ENCODE data around the gene GDAP2. TPM values are rescaled to one million over a fixed set of nuclear protein-coding genes. Genes with fewer than 3 reads are reported as not detected.

The GDAP2 gene
- total RNA-seq, 1 donor from 2014 or later = 28.4 TPM

DNA sequence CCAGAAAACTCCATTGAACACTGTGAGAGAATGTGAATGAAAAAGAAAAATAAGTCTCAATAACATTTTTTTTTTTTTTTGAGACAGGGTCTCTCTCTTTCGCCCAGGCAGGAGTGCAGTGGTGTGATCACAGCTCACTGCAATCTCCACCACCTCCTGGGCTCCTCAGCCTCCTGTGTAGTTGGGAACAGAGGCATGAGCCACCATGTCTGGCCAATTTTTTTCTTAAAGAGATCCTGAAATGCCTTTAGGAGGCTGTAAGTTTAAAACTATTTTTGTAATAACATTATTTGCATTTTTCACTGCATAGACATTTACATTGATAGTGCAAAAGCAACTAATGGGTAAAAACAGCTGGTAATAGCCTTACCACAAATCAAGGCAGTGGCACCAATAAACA lies 35.3 kb downstream of the GDAP2 start:
- H3K27me3 Mint-ChIP-seq = no peaks in the 10 kb centered on the region
- H3K9me3 Mint-ChIP-seq (ENCODE audit: low read depth) = no peaks in the 10 kb centered on the region
- TF ChIP-seq, protein P1, sequence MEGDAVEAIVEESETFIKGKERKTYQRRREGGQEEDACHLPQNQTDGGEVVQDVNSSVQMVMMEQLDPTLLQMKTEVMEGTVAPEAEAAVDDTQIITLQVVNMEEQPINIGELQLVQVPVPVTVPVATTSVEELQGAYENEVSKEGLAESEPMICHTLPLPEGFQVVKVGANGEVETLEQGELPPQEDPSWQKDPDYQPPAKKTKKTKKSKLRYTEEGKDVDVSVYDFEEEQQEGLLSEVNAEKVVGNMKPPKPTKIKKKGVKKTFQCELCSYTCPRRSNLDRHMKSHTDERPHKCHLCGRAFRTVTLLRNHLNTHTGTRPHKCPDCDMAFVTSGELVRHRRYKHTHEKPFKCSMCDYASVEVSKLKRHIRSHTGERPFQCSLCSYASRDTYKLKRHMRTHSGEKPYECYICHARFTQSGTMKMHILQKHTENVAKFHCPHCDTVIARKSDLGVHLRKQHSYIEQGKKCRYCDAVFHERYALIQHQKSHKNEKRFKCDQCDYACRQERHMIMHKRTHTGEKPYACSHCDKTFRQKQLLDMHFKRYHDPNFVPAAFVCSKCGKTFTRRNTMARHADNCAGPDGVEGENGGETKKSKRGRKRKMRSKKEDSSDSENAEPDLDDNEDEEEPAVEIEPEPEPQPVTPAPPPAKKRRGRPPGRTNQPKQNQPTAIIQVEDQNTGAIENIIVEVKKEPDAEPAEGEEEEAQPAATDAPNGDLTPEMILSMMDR (IDR thresholded peaks at IDR 0.05; ENCODE audit: unreplicated experiment) = no peak
- peaks cover 5% of the 10 kb centered on the region for H3K36me3 Mint-ChIP-seq (ENCODE audit: insufficient read depth)
- no peak overlapping the region for H3K4me3 Mint-ChIP-seq (ENCODE audit: low read depth)
- no peak for DNase-seq (ENCODE audit: low spot score, unreplicated experiment)
- H3K4me1 Mint-ChIP-seq (ENCODE audit: low read depth) = no peaks in the 10 kb centered on the region
- no peak overlapping the region for H3K27ac Mint-ChIP-seq

DNA sequence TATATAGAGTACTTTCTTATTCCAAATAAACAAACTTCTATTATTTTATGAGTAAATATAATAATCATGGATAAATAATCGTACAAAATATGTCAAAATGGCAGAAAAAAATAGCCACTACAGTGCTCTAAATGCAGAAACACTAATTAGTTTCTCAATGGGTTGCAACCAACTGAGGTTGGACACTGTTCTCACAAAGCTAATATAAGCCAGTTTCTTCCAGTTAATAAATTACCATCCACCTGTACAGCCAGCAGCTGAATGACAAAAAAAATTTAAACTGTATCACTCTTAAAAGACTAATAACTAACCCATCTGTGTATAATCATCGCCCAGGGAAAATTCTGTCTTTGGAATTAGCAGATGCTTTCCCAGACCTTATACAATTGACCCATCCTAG lies 36.9 kb downstream of the GDAP2 start:
- no peaks in the 10 kb centered on the region for H3K9me3 Mint-ChIP-seq (ENCODE audit: low read depth)
- H3K27ac Mint-ChIP-seq = no peak overlapping the region
- H3K36me3 Mint-ChIP-seq (ENCODE audit: insufficient read depth) = peaks cover 3% of the 10 kb centered on the region

DNA sequence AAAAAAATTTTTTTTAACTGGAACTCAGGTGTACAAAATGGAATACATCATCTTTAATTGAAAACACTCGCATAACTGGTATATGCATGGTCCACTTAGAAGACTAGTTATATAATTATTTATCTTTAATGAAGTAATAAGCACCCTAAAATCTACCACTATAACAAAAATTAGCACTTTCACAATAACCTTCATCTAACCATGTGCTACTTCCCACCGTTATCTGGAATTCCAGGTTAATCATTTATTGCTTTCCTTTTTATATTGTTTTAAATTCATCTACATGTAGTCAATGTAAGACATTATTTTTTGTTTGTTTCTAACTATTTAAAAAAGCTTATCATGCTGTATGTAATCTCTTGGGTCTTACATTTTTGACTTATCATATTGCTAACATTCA lies 39.0 kb downstream of the GDAP2 start:
- TF ChIP-seq, protein P1 (IDR thresholded peaks at IDR 0.05; ENCODE audit: unreplicated experiment) = no peak
- H3K27ac Mint-ChIP-seq = no peak overlapping the region
- no peak overlapping the region for H3K4me3 Mint-ChIP-seq (ENCODE audit: low read depth)
- no peaks in the 10 kb centered on the region for H3K4me1 Mint-ChIP-seq (ENCODE audit: low read depth)
- no peaks in the 10 kb centered on the region for H3K9me3 Mint-ChIP-seq (ENCODE audit: low read depth)
- DNase-seq (ENCODE audit: low spot score, unreplicated experiment) = no peak
- H3K36me3 Mint-ChIP-seq (ENCODE audit: insufficient read depth) = peaks cover 3% of the 10 kb centered on the region
- no peaks in the 10 kb centered on the region for H3K27me3 Mint-ChIP-seq

More for the DNA sequence above, 36.9 kb downstream of the GDAP2 start:
- Mint-ChIP-seq H3K4me1 (ENCODE audit: low read depth) (no peaks in the 10 kb centered on the region), H3K27me3 (no peaks in the 10 kb centered on the region), H3K4me3 (ENCODE audit: low read depth) (no peak overlapping the region)
- TF ChIP-seq, protein P1 (IDR thresholded peaks at IDR 0.05; ENCODE audit: unreplicated experiment) = no peak
- DNase-seq (ENCODE audit: low spot score, unreplicated experiment) = no peak

DNA sequence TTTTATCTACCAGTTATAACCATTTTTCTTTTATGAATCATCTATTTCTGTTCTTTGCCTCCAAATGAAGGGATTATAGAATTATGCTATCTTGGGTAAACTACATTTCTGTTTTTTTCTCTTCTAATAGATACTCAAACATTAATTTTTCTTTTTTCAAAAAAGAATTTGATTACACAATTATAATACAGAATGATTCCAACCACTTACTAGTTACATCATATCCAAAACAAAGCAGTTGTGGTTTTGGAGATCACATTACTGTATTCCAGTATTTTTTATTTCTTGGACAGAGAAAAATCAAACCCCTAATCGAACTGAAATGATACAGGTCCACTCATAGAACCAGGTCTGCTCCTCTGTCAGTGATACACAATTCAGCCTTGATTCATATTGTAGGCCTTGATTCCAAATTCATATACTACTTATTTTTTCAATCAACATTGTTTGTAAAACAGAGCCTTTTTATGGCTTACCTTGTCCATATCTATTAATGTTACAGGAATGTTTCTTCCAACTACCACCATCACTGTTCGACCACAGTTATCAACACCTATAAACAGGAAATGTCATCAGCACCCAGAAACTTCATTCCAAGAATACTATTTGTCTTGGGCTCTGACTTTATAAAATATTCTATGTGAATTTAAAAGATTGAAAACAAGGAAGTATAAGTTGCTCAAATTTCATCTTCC lies 43.2 kb downstream of the GDAP2 start:
- TF ChIP-seq, protein P1 (IDR thresholded peaks at IDR 0.05; ENCODE audit: unreplicated experiment) = no peak
- Mint-ChIP-seq H3K4me3 (ENCODE audit: low read depth) (no peak overlapping the region), H3K4me1 (ENCODE audit: low read depth) (no peaks in the 10 kb centered on the region), H3K9me3 (ENCODE audit: low read depth) (no peaks in the 10 kb centered on the region), H3K36me3 (ENCODE audit: insufficient read depth) (peaks cover 5% of the 10 kb centered on the region), H3K27me3 (no peaks in the 10 kb centered on the region), H3K27ac (no peak overlapping the region)
- no peak for DNase-seq (ENCODE audit: low spot score, unreplicated experiment)

DNA sequence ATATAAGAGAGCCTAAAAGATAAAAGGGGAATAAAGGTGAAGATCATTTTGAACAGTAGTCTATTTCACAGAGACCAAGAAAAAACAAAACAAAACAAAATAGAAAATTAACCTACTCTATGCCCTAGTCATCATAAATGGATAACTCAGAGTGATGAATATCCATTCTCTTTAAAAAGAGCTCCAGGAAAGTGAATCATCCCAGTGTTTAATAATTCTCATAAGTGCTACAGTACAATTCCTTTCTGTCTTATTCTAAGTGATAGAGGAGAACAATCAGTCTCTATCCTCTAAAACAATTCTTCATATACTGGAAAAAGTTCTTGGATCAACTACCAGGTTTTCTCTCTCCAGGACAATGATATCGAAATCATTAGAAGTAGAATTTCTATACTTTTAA lies 45.8 kb downstream of the GDAP2 start:
- no peak overlapping the region for H3K4me3 Mint-ChIP-seq (ENCODE audit: low read depth)
- no peaks in the 10 kb centered on the region for H3K27me3 Mint-ChIP-seq
- no peak overlapping the region for H3K27ac Mint-ChIP-seq
- TF ChIP-seq, protein P1 (IDR thresholded peaks at IDR 0.05; ENCODE audit: unreplicated experiment) = no peak
- no peaks in the 10 kb centered on the region for H3K9me3 Mint-ChIP-seq (ENCODE audit: low read depth)
- no peaks in the 10 kb centered on the region for H3K4me1 Mint-ChIP-seq (ENCODE audit: low read depth)
- no peak for DNase-seq (ENCODE audit: low spot score, unreplicated experiment)
- peaks cover 8% of the 10 kb centered on the region for H3K36me3 Mint-ChIP-seq (ENCODE audit: insufficient read depth)
